ENCODE results near the gene LSM3.

Gene LSM3

GRCh38 chr3:14220933-14221332, 42.3 kb downstream of the LSM3 start:
- in situ Hi-C loops (cut with HindIII; ENCODE audit: low pct_ligation_motif_present, low sequenced_read_pairs), result no loop called here
- TF ChIP-seq CTCF (IDR thresholded peaks at IDR 0.05; ENCODE audit: low read depth, low read length, missing control alignments), result no peak
- H3K27ac ChIP-seq, result no peak overlapping the region
- H3K27me3 ChIP-seq (replicated peaks), result no peaks in the 10 kb centered on the region
- DNase-seq, result no peak
- H3K36me3 ChIP-seq (replicated peaks), result no peaks in the 10 kb centered on the region
- no peak overlapping the region for H3K4me3 ChIP-seq (ENCODE audit: low read depth, low read length)

GRCh38 chr3:14221902-14222301, 43.3 kb downstream of the LSM3 start:
- no peak for DNase-seq
- H3K36me3 ChIP-seq (replicated peaks), result no peaks in the 10 kb centered on the region
- TF ChIP-seq CTCF (IDR thresholded peaks at IDR 0.05; ENCODE audit: low read depth, low read length, missing control alignments), result no peak
- in situ Hi-C loops (cut with HindIII; ENCODE audit: low pct_ligation_motif_present, low sequenced_read_pairs), result no loop called here
- no peak overlapping the region for H3K4me3 ChIP-seq (ENCODE audit: low read depth, low read length)
- no peak overlapping the region for H3K27ac ChIP-seq
- H3K27me3 ChIP-seq (replicated peaks), result no peaks in the 10 kb centered on the region

- TF ChIP-seq CTCF (IDR thresholded peaks at IDR 0.05; ENCODE audit: low read depth, low read length, missing control alignments), result no peak
- no peak overlapping the region for H3K4me3 ChIP-seq (ENCODE audit: low read depth, low read length)
- no peak overlapping the region for H3K27ac ChIP-seq
- no peaks in the 10 kb centered on the region for H3K36me3 ChIP-seq (replicated peaks)
- H3K27me3 ChIP-seq (replicated peaks), result no peaks in the 10 kb centered on the region
- in situ Hi-C loops (cut with HindIII; ENCODE audit: low pct_ligation_motif_present, low sequenced_read_pairs), result no loop called here
- DNase-seq, result no peak
Measured at GRCh38 chr3:14222457-14222856, 43.8 kb downstream of the LSM3 start.

GRCh38 chr3:14222900-14223594, 44.4 kb downstream of the LSM3 start:
- H3K27me3 ChIP-seq (replicated peaks), result no peaks in the 10 kb centered on the region
- no peaks in the 10 kb centered on the region for H3K36me3 ChIP-seq (replicated peaks)
- no peak overlapping the region for H3K4me3 ChIP-seq (ENCODE audit: low read depth, low read length)
- no peak for DNase-seq
- no peak for TF ChIP-seq CTCF (IDR thresholded peaks at IDR 0.05; ENCODE audit: low read depth, low read length, missing control alignments)
- in situ Hi-C loops (cut with HindIII; ENCODE audit: low pct_ligation_motif_present, low sequenced_read_pairs), result no loop called here
- H3K27ac ChIP-seq, result peak overlapping the region; percentile 12

- Histone ChIP-seq H3K4me3 (ENCODE audit: low read depth, low read length) (no peak overlapping the region), H3K36me3 (replicated peaks) (no peaks in the 10 kb centered on the region), H3K27me3 (replicated peaks) (no peaks in the 10 kb centered on the region), H3K27ac (peak overlapping the region; percentile 12)
- no peak for DNase-seq
- TF ChIP-seq CTCF (IDR thresholded peaks at IDR 0.05; ENCODE audit: low read depth, low read length, missing control alignments), result no peak
- in situ Hi-C loops (cut with HindIII; ENCODE audit: low pct_ligation_motif_present, low sequenced_read_pairs), result no loop called here
Measured at GRCh38 chr3:14223595-14223994, 45.0 kb downstream of the LSM3 start.

GRCh38 chr3:14224895-14225294, 46.3 kb downstream of the LSM3 start:
- TF ChIP-seq CTCF (IDR thresholded peaks at IDR 0.05; ENCODE audit: low read depth, low read length, missing control alignments), result no peak
- Histone ChIP-seq H3K27me3 (replicated peaks) (no peaks in the 10 kb centered on the region), H3K36me3 (replicated peaks) (no peaks in the 10 kb centered on the region), H3K4me3 (ENCODE audit: low read depth, low read length) (no peak overlapping the region), H3K27ac (peak overlapping the region; percentile 50)
- in situ Hi-C loops (cut with HindIII; ENCODE audit: low pct_ligation_motif_present, low sequenced_read_pairs), result no loop called here
- DNase-seq, result peak; percentile 53
